HFFc6 (cell line): ENCODE measurements around the gene GCA. TPM values are rescaled to one million over a fixed set of nuclear protein-coding genes. Genes with fewer than 3 reads are reported as not detected.

Experiments
- DNase-seq: peaks from one replicate; pipeline ENCODE4 v3.0.0-alpha.2; 2018
- H3K27ac Mint-ChIP-seq: 2 replicates; pipeline ENCODE4 v1.8.0; 2020; ENCODE audit warnings: mild to moderate bottlenecking, mixed read lengths
- H3K27me3 Mint-ChIP-seq: 2 replicates; pipeline ENCODE4 v1.8.0; 2021; ENCODE audit warnings: mild to moderate bottlenecking, moderate library complexity, mixed read lengths; ENCODE audit not compliant: insufficient read depth
- H3K36me3 Mint-ChIP-seq: 2 replicates; pipeline ENCODE4 v1.8.0; 2021; ENCODE audit warnings: low read depth, mixed read lengths
- H3K4me1 Mint-ChIP-seq: 2 replicates; pipeline ENCODE4 v1.8.0; 2020; ENCODE audit warnings: low read depth, mixed read lengths
- H3K4me3 Mint-ChIP-seq: 2 replicates; pipeline ENCODE4 v1.8.0; 2020; ENCODE audit warnings: mild to moderate bottlenecking, moderate library complexity, mixed read lengths
- H3K9me3 Mint-ChIP-seq: 2 replicates; pipeline ENCODE4 v1.8.0; 2020; ENCODE audit warnings: mild to moderate bottlenecking, mixed read lengths
- long read RNA-seq: library from polyadenylated mRNA; unstranded; transcript quantifications from one replicate; pipeline ENCODE4 v2.0.0, GENCODE V29; 2019
- total RNA-seq, 6 experiments: library from RNA; stranded (reverse); fragmentation: NEBNext Ultra II Directional; extraction: Animal tissue kit (Norgen Biotek cat#: 25700); gene quantifications; 2 replicates in 1 of 6; 3 replicates in 5 of 6; pipeline ENCODE4 v1.2.3, GENCODE V29; 2021
- TF ChIP-seq, protein P1 (sequence below): fragments of 200-600 bp; sonication (generic); IDR thresholded peaks from 2 replicates; pipeline ENCODE4 v1.5.0; 2021; ENCODE audit warnings: antibody characterized with exemption, mild to moderate bottlenecking

The GCA gene, protein sequence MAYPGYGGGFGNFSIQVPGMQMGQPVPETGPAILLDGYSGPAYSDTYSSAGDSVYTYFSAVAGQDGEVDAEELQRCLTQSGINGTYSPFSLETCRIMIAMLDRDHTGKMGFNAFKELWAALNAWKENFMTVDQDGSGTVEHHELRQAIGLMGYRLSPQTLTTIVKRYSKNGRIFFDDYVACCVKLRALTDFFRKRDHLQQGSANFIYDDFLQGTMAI
- total RNA-seq = under 1 TPM in 4 of 6 experiments, not detected in 2; 0.20 to 0.29 (median 0.28) TPM
- long read RNA-seq = 0 reads

DNA sequence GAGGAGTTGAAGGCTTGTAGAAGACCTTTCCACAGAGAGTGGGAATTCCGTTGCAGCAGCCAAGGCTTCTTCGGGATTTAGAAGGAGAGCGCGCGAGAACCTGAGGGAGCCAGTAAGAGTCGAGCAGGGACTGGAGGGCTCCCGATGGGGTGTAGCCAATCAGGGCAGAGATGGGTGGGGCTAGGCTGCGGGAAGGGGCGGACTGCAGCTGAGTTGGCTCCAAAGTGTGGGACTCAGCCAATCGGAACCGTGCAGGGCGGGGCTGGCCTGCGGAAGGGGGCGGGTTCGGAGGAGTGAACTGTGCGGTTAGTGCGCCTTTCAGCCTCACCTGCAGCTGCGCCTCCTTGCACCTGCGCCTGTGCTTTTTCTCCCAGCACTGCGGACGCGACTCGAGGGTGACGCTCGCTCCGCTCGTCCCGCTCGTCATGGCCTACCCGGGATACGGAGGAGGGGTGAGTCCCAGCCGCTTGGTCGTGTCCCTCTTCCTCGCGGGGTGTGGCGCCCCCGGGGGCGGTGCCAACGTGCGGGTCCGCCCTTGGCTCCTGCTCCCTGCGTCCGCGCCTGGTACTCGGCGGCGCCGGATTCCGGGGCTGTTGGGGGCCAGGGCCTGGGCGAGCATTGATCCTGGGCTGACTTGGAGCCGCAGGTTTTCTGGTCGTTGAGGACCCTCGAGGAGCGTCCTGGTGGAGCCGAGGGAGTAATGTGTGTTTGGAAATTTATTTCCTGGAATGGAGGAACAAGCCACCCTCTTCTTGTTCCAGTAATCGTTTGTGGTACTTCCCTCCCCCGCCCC is at the start of gene GCA:
Gene GCA, plus strand, starts transcription at position 309 of the 793 bp plus-strand sequence. Its CDS starts 117 bp downstream, at position 426.
- DNase-seq = peak; percentile 69
- peaks cover 4% of the 10 kb centered on the region; the same call in 1 of the 2 replicates for H3K9me3 Mint-ChIP-seq
- peaks cover 4% of the 10 kb centered on the region; the same call in 1 of the 2 replicates for H3K36me3 Mint-ChIP-seq
- peaks cover 10% of the 10 kb centered on the region; the same call in 1 of the 2 replicates for H3K27me3 Mint-ChIP-seq
- TF ChIP-seq, protein P1, sequence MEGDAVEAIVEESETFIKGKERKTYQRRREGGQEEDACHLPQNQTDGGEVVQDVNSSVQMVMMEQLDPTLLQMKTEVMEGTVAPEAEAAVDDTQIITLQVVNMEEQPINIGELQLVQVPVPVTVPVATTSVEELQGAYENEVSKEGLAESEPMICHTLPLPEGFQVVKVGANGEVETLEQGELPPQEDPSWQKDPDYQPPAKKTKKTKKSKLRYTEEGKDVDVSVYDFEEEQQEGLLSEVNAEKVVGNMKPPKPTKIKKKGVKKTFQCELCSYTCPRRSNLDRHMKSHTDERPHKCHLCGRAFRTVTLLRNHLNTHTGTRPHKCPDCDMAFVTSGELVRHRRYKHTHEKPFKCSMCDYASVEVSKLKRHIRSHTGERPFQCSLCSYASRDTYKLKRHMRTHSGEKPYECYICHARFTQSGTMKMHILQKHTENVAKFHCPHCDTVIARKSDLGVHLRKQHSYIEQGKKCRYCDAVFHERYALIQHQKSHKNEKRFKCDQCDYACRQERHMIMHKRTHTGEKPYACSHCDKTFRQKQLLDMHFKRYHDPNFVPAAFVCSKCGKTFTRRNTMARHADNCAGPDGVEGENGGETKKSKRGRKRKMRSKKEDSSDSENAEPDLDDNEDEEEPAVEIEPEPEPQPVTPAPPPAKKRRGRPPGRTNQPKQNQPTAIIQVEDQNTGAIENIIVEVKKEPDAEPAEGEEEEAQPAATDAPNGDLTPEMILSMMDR = no peak
- no peak within 1 kb of the TSS for H3K27ac Mint-ChIP-seq
- H3K4me3 Mint-ChIP-seq = peak within 1 kb of the TSS; percentile 84
- H3K4me1 Mint-ChIP-seq = peaks cover 6% of the 10 kb centered on the region

DNA sequence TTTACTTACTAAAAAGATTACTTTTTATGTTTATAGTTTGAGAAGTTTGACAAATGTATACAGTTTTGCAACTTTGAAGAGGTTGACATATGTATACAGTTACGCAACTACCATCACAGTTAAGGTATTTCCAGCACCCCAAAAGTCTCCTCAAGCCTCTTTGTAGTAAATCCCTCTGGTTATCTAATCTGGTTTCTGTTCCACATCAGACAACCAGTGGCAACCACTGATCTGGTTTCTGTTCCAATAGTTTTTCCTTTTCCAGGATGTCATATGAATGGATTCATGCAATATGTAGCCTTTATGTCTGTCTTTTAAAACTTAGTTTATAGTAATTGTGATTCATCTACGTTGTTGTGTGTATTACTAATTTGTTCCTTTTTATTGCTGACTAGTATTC is 48.9 kb upstream of the GCA start:
- Mint-ChIP-seq H3K27ac (no peak overlapping the region), H3K27me3 (no peaks in the 10 kb centered on the region), H3K4me3 (no peak overlapping the region), H3K36me3 (no peaks in the 10 kb centered on the region), H3K9me3 (no peaks in the 10 kb centered on the region), H3K4me1 (peaks cover 22% of the 10 kb centered on the region)
- TF ChIP-seq, protein P1 = no peak
- DNase-seq = no peak

DNA sequence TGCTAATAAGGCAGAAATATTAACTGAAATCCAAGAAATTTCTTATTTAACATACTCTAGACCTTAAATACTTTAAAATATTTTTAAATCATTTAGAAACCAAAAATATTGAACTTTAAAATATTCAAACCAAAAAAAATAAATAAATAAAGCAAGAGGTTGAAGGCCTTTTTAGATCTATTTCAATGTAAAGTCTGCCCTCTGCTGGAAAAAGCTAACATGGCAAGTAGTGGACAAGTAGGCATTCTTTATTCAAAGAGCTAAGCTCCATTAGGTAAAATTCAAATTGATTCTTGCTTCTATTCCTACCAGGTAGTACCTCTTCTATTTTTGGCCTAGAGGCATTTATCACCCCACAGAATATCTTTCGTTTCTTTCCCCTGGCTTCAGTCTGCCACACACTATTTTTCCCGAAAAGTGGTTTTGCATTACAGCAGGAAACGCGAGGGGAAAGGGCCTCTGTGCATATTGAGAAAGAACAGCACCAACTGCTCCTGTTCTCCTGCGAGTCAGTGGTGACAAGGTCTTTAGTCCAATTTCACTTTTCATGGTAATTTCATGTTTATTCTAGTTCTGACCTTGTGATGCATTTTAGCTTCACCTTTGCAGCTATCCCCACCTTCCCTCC is 45.9 kb upstream of the GCA start:
- Mint-ChIP-seq H3K36me3 (no peaks in the 10 kb centered on the region), H3K27ac (no peak overlapping the region)
- TF ChIP-seq, protein P1 = peak; percentile 96

DNA sequence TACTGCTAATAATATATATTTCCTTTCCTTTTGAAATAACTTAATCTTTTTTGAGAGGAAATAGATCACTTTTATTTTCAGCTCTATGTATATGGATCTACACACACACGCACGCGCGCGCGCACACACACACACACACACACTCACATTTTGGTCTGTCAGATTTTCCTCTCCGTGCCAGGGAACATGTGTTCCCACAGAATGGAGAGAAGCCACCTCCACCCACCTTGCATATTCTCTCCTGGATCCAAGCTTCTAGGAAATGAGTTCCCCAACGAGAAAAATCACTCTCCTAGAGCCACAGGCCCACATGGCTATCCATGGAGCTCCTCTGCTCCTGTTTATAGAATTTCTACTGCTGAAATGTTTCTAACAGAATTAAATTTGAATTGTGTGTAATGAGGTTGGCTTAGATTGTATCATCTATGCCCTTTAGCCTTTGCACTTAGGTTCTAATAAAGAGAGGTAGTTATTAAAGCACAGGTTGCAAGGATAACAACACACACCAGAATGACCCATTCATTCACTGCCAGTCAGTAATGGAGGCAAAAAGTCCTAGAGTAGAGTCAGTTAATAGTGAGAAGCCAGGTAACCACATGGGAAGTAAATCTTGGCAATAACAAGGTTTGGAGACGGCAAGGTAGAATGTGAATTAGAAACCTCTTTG is 45.1 kb upstream of the GCA start:
- Mint-ChIP-seq H3K27me3 (no peaks in the 10 kb centered on the region; the same call in 1 of the 2 replicates), H3K4me3 (no peak overlapping the region), H3K36me3 (no peaks in the 10 kb centered on the region), H3K9me3 (no peaks in the 10 kb centered on the region), H3K27ac (no peak overlapping the region), H3K4me1 (peaks cover 11% of the 10 kb centered on the region)
- TF ChIP-seq, protein P1 = no peak
- no peak for DNase-seq

More for the DNA sequence above, 45.9 kb upstream of the GCA start:
- Mint-ChIP-seq H3K4me3 (no peak overlapping the region), H3K27me3 (no peaks in the 10 kb centered on the region; the same call in 1 of the 2 replicates), H3K9me3 (no peaks in the 10 kb centered on the region), H3K4me1 (peaks cover 17% of the 10 kb centered on the region)
- peak; percentile 74 for DNase-seq

DNA sequence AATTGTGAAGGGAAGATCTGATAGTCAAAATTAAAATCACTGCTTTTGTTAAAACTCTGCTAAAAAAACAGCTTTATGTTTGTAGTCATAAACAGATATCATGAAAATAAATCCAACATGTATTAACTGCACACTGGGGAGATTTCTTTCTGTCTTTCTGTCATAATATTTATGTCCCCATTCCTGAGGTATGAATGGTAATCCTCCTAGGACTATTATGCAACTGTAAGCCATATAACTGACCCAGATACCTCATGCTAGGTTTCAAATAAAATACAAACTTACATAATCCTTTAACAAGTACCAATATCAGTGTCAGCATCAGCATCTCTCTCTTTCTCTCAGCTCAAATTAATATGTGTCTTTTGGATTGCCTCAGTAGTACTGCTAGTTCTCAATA is 43.7 kb upstream of the GCA start:
- H3K36me3 Mint-ChIP-seq = no peaks in the 10 kb centered on the region
- no peak overlapping the region for H3K27ac Mint-ChIP-seq
- no peaks in the 10 kb centered on the region; the same call in 1 of the 2 replicates for H3K27me3 Mint-ChIP-seq
- peaks cover 11% of the 10 kb centered on the region for H3K4me1 Mint-ChIP-seq
- DNase-seq = no peak
- no peak overlapping the region for H3K4me3 Mint-ChIP-seq
- no peaks in the 10 kb centered on the region for H3K9me3 Mint-ChIP-seq
- TF ChIP-seq, protein P1 = no peak
